Neural cell (in vitro differentiated cells): ENCODE results near the gene SEMA6A. TPM values are rescaled to one million over a fixed set of nuclear protein-coding genes. Genes with fewer than 3 reads are reported as not detected.

Source experiments
- H2AFZ ChIP-seq: fragments of 200-600, 300-800 bp; sonication (generic), shearing (Covaris generic); 2 replicates; pipeline ENCODE4 v1.6.0; 2014; ENCODE audit warnings: low read depth, mild to moderate bottlenecking, antibody characterized with exemption, low read length, moderate library complexity
- H3F3A ChIP-seq: fragments of 200-600 bp; shearing (Covaris generic); 2 replicates; pipeline ENCODE4 v1.6.1; 2016; ENCODE audit warnings: mild to moderate bottlenecking, moderate library complexity, mixed read lengths, antibody characterized with exemption, low read length; ENCODE audit not compliant: insufficient read depth, poor library complexity, severe bottlenecking
- H3K27ac ChIP-seq: fragments of 200-600, 300-800 bp; sonication (generic), shearing (Covaris generic); 2 replicates; pipeline ENCODE4 v1.5.1; 2014; ENCODE audit warnings: mild to moderate bottlenecking, low read length, moderate library complexity
- H3K27me3 ChIP-seq: fragments of 300-800, 200-600 bp; sonication (generic), shearing (Covaris generic); 2 replicates; pipeline ENCODE4 v1.6.0; 2014; ENCODE audit warnings: mild to moderate bottlenecking, low read depth, low read length, moderate library complexity; ENCODE audit not compliant: insufficient read depth
- H3K36me3 ChIP-seq: fragments of 300-800, 200-600 bp; sonication (generic), shearing (Covaris generic); 2 replicates; pipeline ENCODE4 v1.5.1; 2014; ENCODE audit warnings: mild to moderate bottlenecking, antibody characterized with exemption, low read length, moderate library complexity; ENCODE audit not compliant: insufficient read depth
- H3K4me2 ChIP-seq: fragments of 300-800, 200-600 bp; sonication (generic), shearing (Covaris generic); 2 replicates; pipeline ENCODE4 v1.6.0; 2014; ENCODE audit warnings: mild to moderate bottlenecking, low read length
- H3K4me3 ChIP-seq: fragments of 300-800, 200-600 bp; sonication (generic), shearing (Covaris generic); 2 replicates; pipeline ENCODE4 v1.5.1; 2014; ENCODE audit warnings: mild to moderate bottlenecking, low read length, moderate library complexity
- H3K79me2 ChIP-seq: fragments of 200-600 bp; shearing (Covaris generic); replicated peaks from 2 replicates; pipeline ENCODE4 v1.6.0; 2014; ENCODE audit warnings: mild to moderate bottlenecking, low read length, moderate library complexity; ENCODE audit not compliant: insufficient read depth
- H3K9ac ChIP-seq: fragments of 300-800, 200-600 bp; sonication (generic), shearing (Covaris generic); 2 replicates; pipeline ENCODE4 v1.6.1; 2016; ENCODE audit warnings: mild to moderate bottlenecking, low read length, mixed read lengths
- H3K9me2 ChIP-seq: fragments of 200-600 bp; shearing (Covaris generic); 2 replicates; pipeline ENCODE4 v1.6.1; 2016; ENCODE audit warnings: mild to moderate bottlenecking, low read length, mixed read lengths; ENCODE audit not compliant: insufficient read depth
- H3K9me3 ChIP-seq: fragments of 200-600, 300-800 bp; sonication (generic), shearing (Covaris generic); 2 replicates; pipeline ENCODE4 v1.6.1; 2016; ENCODE audit warnings: mild to moderate bottlenecking, mixed run types, low read length, moderate library complexity, mixed read lengths
- H4K20me1 ChIP-seq: fragments of 200-600 bp; shearing (Covaris generic); 2 replicates; pipeline ENCODE4 v1.6.1; 2016; ENCODE audit warnings: mild to moderate bottlenecking, mixed run types; ENCODE audit not compliant: insufficient read depth
- EP300 ChIP-seq: fragments of 450-650 bp; conservative IDR thresholded peaks from 2 replicates; pipeline ENCODE4 v1.6.1; 2014; ENCODE audit warnings: antibody characterized with exemption, mild to moderate bottlenecking, moderate library complexity; ENCODE audit not compliant: poor library complexity, severe bottlenecking
- EZH2 ChIP-seq: fragments of 200-600, 300-800 bp; shearing (Covaris generic), sonication (generic); IDR thresholded peaks from 2 replicates; pipeline ENCODE4 v1.6.1; 2014; ENCODE audit warnings: antibody characterized with exemption, low read length, borderline replicate concordance, mild to moderate bottlenecking; ENCODE audit not compliant: insufficient read depth, poor library complexity, severe bottlenecking
- MXI1 ChIP-seq: fragments of 450-650 bp; conservative IDR thresholded peaks from 2 replicates; pipeline ENCODE4 v1.6.1; 2014; ENCODE audit warnings: antibody characterized with exemption, mild to moderate bottlenecking; ENCODE audit not compliant: poor library complexity, severe bottlenecking
- POLR2AphosphoS5 ChIP-seq: IDR thresholded peaks from 2 replicates; pipeline ENCODE4 v1.6.1; 2012
- RAD21 ChIP-seq: fragments of 450-650 bp; conservative IDR thresholded peaks from 2 replicates; pipeline ENCODE4 v1.6.1; 2014; ENCODE audit warnings: antibody characterized with exemption, mild to moderate bottlenecking, moderate library complexity
- SMC3 ChIP-seq: fragments of 450-650 bp; conservative IDR thresholded peaks from 2 replicates; pipeline ENCODE4 v1.6.1; 2014; ENCODE audit warnings: antibody characterized with exemption, mild to moderate bottlenecking, moderate library complexity; ENCODE audit not compliant: poor library complexity
- TAF1 ChIP-seq: IDR thresholded peaks from 2 replicates; pipeline ENCODE4 v1.6.1; 2012; ENCODE audit warnings: low read depth
- polyA plus RNA-seq: library from polyadenylated mRNA; depleted of rRNA; stranded (reverse); fragments of >200 nt; gene quantifications from 2 replicates; pipeline ENCODE4 v1.2.3, GENCODE V29; 2014
- TF ChIP-seq, protein P1 (sequence below): fragments of 450-650 bp; IDR thresholded peaks from 2 replicates; pipeline ENCODE4 v1.5.1; 2014; ENCODE audit warnings: antibody characterized with exemption, mild to moderate bottlenecking, moderate library complexity; ENCODE audit not compliant: poor library complexity, severe bottlenecking
- TF ChIP-seq, protein P2 (sequence below): IDR thresholded peaks from 2 replicates; pipeline ENCODE4 v1.6.1; 2012; ENCODE audit warnings: borderline replicate concordance

Gene SEMA6A
- polyA plus RNA-seq, 1 donor from 2014 or later = 6.5 TPM

- Histone ChIP-seq H2AFZ (no peak overlapping the region), H3K4me2 (no peak overlapping the region), H3K9me2 (no peaks in the 10 kb centered on the region), H4K20me1 (no peaks in the 10 kb centered on the region), H3K9ac (no peak overlapping the region), H3K27ac (no peak overlapping the region), H3K9me3 (no peaks in the 10 kb centered on the region), H3K79me2 (no peaks in the 10 kb centered on the region), H3K36me3 (no peaks in the 10 kb centered on the region), H3K27me3 (no peaks in the 10 kb centered on the region), H3K4me3 (no peak overlapping the region), H3F3A (peaks cover 4% of the 10 kb centered on the region)
- no peak for TF ChIP-seq TAF1
- TF ChIP-seq, protein P1, sequence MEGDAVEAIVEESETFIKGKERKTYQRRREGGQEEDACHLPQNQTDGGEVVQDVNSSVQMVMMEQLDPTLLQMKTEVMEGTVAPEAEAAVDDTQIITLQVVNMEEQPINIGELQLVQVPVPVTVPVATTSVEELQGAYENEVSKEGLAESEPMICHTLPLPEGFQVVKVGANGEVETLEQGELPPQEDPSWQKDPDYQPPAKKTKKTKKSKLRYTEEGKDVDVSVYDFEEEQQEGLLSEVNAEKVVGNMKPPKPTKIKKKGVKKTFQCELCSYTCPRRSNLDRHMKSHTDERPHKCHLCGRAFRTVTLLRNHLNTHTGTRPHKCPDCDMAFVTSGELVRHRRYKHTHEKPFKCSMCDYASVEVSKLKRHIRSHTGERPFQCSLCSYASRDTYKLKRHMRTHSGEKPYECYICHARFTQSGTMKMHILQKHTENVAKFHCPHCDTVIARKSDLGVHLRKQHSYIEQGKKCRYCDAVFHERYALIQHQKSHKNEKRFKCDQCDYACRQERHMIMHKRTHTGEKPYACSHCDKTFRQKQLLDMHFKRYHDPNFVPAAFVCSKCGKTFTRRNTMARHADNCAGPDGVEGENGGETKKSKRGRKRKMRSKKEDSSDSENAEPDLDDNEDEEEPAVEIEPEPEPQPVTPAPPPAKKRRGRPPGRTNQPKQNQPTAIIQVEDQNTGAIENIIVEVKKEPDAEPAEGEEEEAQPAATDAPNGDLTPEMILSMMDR = no peak
- no peak for TF ChIP-seq POLR2AphosphoS5
- no peak for TF ChIP-seq SMC3
- TF ChIP-seq EZH2 = no peak
- no peak for TF ChIP-seq RAD21
- no peak for TF ChIP-seq EP300
Observed at GRCh38 chr5:116455061-116455460, 119.6 kb downstream of the SEMA6A start.

DNA sequence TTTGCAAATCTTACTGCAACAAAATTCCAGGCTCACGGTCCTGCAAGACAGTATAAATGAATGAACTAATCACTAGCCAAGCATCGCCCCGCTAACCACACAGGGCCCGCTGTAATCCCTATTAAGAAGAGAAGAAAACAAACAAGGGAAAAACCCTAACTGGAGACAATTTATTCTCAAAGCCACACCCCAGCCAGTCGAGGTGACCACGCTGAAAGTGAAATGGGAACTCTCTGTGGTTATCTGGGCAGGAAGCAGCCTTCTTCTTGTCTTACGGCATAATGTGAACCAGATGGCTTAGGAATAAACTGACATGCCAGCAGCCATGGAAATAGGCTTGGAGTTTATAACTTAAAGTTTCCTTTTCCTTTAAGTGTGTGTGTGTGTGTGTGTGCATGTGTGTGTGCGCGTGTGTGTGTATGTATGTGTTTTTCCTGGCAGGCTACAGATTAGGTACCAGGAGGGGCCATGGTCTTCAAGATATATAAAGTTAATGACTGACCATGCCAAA is 120.2 kb downstream of the SEMA6A start:
- H3K27ac ChIP-seq = no peak overlapping the region
- H3K79me2 ChIP-seq = no peaks in the 10 kb centered on the region
- no peak overlapping the region for H3K4me3 ChIP-seq
- H4K20me1 ChIP-seq = no peaks in the 10 kb centered on the region
- no peak overlapping the region for H3K4me2 ChIP-seq
- no peaks in the 10 kb centered on the region for H3K27me3 ChIP-seq
- H3K9ac ChIP-seq = no peak overlapping the region
- H3K36me3 ChIP-seq = no peaks in the 10 kb centered on the region
- no peaks in the 10 kb centered on the region for H3K9me2 ChIP-seq
- H3K9me3 ChIP-seq = no peaks in the 10 kb centered on the region
- H2AFZ ChIP-seq = no peak overlapping the region
- H3F3A ChIP-seq = peaks cover 4% of the 10 kb centered on the region
- no peak for TF ChIP-seq SMC3

DNA sequence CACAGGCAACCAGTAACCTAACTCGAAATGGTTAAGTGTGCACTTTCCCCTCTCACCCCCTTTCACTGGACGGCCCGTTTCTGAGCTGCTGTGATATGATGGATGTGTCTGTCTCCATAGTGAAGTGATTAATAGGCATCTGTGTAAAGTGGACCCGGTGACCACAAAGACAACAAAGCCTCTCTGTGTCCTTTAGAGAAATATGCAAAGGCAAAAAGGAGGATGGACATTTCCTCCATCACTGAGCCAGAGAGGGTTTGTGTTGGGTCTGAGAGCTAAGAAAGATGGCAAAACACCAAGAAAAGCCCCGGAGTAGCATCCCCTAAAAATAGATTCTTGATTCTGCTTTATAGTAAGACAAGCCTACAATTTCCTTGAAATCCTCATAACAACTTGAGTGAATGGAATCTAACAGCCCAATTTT is 120.6 kb downstream of the SEMA6A start:
- no peak overlapping the region for H3K4me2 ChIP-seq
- H3K27me3 ChIP-seq = no peaks in the 10 kb centered on the region
- no peaks in the 10 kb centered on the region for H3K9me3 ChIP-seq
- H3K27ac ChIP-seq = no peak overlapping the region
- H3K79me2 ChIP-seq = no peaks in the 10 kb centered on the region
- TF ChIP-seq TAF1 (no peak), EZH2 (no peak), RAD21 (no peak), POLR2AphosphoS5 (no peak), SMC3 (no peak), MXI1 (no peak), EP300 (no peak)
- TF ChIP-seq, protein P1 = no peak
- TF ChIP-seq, protein P2, sequence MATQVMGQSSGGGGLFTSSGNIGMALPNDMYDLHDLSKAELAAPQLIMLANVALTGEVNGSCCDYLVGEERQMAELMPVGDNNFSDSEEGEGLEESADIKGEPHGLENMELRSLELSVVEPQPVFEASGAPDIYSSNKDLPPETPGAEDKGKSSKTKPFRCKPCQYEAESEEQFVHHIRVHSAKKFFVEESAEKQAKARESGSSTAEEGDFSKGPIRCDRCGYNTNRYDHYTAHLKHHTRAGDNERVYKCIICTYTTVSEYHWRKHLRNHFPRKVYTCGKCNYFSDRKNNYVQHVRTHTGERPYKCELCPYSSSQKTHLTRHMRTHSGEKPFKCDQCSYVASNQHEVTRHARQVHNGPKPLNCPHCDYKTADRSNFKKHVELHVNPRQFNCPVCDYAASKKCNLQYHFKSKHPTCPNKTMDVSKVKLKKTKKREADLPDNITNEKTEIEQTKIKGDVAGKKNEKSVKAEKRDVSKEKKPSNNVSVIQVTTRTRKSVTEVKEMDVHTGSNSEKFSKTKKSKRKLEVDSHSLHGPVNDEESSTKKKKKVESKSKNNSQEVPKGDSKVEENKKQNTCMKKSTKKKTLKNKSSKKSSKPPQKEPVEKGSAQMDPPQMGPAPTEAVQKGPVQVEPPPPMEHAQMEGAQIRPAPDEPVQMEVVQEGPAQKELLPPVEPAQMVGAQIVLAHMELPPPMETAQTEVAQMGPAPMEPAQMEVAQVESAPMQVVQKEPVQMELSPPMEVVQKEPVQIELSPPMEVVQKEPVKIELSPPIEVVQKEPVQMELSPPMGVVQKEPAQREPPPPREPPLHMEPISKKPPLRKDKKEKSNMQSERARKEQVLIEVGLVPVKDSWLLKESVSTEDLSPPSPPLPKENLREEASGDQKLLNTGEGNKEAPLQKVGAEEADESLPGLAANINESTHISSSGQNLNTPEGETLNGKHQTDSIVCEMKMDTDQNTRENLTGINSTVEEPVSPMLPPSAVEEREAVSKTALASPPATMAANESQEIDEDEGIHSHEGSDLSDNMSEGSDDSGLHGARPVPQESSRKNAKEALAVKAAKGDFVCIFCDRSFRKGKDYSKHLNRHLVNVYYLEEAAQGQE = no peak
- no peaks in the 10 kb centered on the region for H3K9me2 ChIP-seq
- no peaks in the 10 kb centered on the region for H4K20me1 ChIP-seq
- H3K36me3 ChIP-seq = no peaks in the 10 kb centered on the region
- H3K4me3 ChIP-seq = no peak overlapping the region
- H3K9ac ChIP-seq = no peak overlapping the region
- H3F3A ChIP-seq = peaks cover 4% of the 10 kb centered on the region
- no peak overlapping the region for H2AFZ ChIP-seq
